A549 (cell line): ENCODE measurements around the gene MYOZ3. TPM values are rescaled to one million over a fixed set of nuclear protein-coding genes. Genes with fewer than 3 reads are reported as not detected.

ENCODE experiments used
- NPAS2 ChIP-seq: fragments of 250-450 bp; sonication (Bioruptor Pico); IDR thresholded peaks from 2 replicates; pipeline ENCODE4 v1.8.0; 2022; ENCODE audit warnings: mild to moderate bottlenecking, moderate library complexity, borderline replicate concordance
- RAD21 ChIP-seq, 2 experiments: fragments of >200 bp in 1 of 2; sonication (Bioruptor Twin) in 1 of 2; formaldehyde crosslinking in 1 of 2; IDR thresholded peaks in 1 of 2; conservative IDR thresholded peaks in 1 of 2; 2 replicates in 1 of 2; 3 replicates in 1 of 2; pipeline ENCODE4 v1.6.1; 2012 to 2018; ENCODE audit warnings: inconsistent platforms in 1 of 2
- polyA plus RNA-seq, 4 experiments: library from polyadenylated mRNA; depleted of rRNA in 3 of 4; stranded (reverse); fragments of >200 nt; fragmentation: RNase III in 1 of 4; extraction: RNeasy Plus Mini Kit Qiagen cat#74134 plus additional on column Dnase treatment in 1 of 4; gene quantifications; 2 replicates in 3 of 4; 3 replicates in 1 of 4; pipeline ENCODE4 v1.2.3, GENCODE V29; 2011 to 2017

The MYOZ3 gene
- polyA plus RNA-seq, 2 of the 4 experiments (the other 2 are of a cell fraction), result 0.06 to 0.09 TPM

- TF ChIP-seq NPAS2 (CRISPR knock-in tag) (no peak), RAD21 (conservative IDR thresholded peaks at IDR 0.05 in 1 of 2, IDR thresholded peaks at IDR 0.05 in 1 of 2) (no peak)
- TF ChIP-seq, all 56 proteins: peak for 0
Observed at GRCh38 chr5:150723845-150724244, 62.8 kb downstream of the MYOZ3 start (continued).

Other genes with a start within 250 kb of the MYOZ3 start
- gene CD74, start 248.3 kb upstream of the MYOZ3 start, polyA plus RNA-seq (2011; rRNA removed), result not detected in 2 replicates
- not detected in 3 replicates for gene CD74, start 248.3 kb upstream of the MYOZ3 start, polyA plus RNA-seq (2017; fragmentation: RNase III; extraction: RNeasy Plus Mini Kit Qiagen cat#74134 plus additional on column Dnase treatment)
- gene RPS14, start 211.5 kb upstream of the MYOZ3 start, polyA plus RNA-seq (2011; rRNA removed), result 3,799 and 4,312 TPM in 2 replicates
- gene RPS14, start 211.5 kb upstream of the MYOZ3 start, polyA plus RNA-seq (2017; fragmentation: RNase III; extraction: RNeasy Plus Mini Kit Qiagen cat#74134 plus additional on column Dnase treatment), result 3,127 to 3,794 TPM (median 3,716 TPM) in 3 replicates
- gene NDST1, start 153.1 kb upstream of the MYOZ3 start, polyA plus RNA-seq (2011; rRNA removed), result 24.4 and 27.7 TPM in 2 replicates
- gene NDST1, start 153.1 kb upstream of the MYOZ3 start, polyA plus RNA-seq (2017; fragmentation: RNase III; extraction: RNeasy Plus Mini Kit Qiagen cat#74134 plus additional on column Dnase treatment), result 50.8 to 59.7 TPM (median 55.8 TPM) in 3 replicates
- gene SYNPO, start 20.6 kb upstream of the MYOZ3 start, polyA plus RNA-seq (2011; rRNA removed), result 13.7 and 20.7 TPM in 2 replicates
- gene SYNPO, start 20.6 kb upstream of the MYOZ3 start, polyA plus RNA-seq (2017; fragmentation: RNase III; extraction: RNeasy Plus Mini Kit Qiagen cat#74134 plus additional on column Dnase treatment), result 33.9 to 43.8 TPM (median 37.1 TPM) in 3 replicates
- 65.3 and 75.7 TPM in 2 replicates for gene RBM22, start 39.8 kb downstream of the MYOZ3 start, polyA plus RNA-seq (2011; rRNA removed)
- 37.6 to 42.2 TPM (median 41.2 TPM) in 3 replicates for gene RBM22, start 39.8 kb downstream of the MYOZ3 start, polyA plus RNA-seq (2017; fragmentation: RNase III; extraction: RNeasy Plus Mini Kit Qiagen cat#74134 plus additional on column Dnase treatment)
- gene DCTN4, start 97.8 kb downstream of the MYOZ3 start, polyA plus RNA-seq (2011; rRNA removed), result 34.8 and 38.4 TPM in 2 replicates
- 18.7 to 20.9 TPM (median 20.2 TPM) in 3 replicates for gene DCTN4, start 97.8 kb downstream of the MYOZ3 start, polyA plus RNA-seq (2017; fragmentation: RNase III; extraction: RNeasy Plus Mini Kit Qiagen cat#74134 plus additional on column Dnase treatment)
- 4.5 and 4.9 TPM in 2 replicates for gene SMIM3, start 117.5 kb downstream of the MYOZ3 start, polyA plus RNA-seq (2011; rRNA removed)
- gene SMIM3, start 117.5 kb downstream of the MYOZ3 start, polyA plus RNA-seq (2017; fragmentation: RNase III; extraction: RNeasy Plus Mini Kit Qiagen cat#74134 plus additional on column Dnase treatment), result 3.0 to 4.6 TPM (median 4.1 TPM) in 3 replicates
- gene IRGM, start 185.3 kb downstream of the MYOZ3 start, polyA plus RNA-seq (2011; rRNA removed), result 0.05 TPM in 1 of 2 replicates, not detected in the other
- not detected in 3 replicates for gene IRGM, start 185.3 kb downstream of the MYOZ3 start, polyA plus RNA-seq (2017; fragmentation: RNase III; extraction: RNeasy Plus Mini Kit Qiagen cat#74134 plus additional on column Dnase treatment)
- gene ZNF300, start 243.7 kb downstream of the MYOZ3 start, polyA plus RNA-seq (2011; rRNA removed), result 9.1 and 9.3 TPM in 2 replicates
- gene ZNF300, start 243.7 kb downstream of the MYOZ3 start, polyA plus RNA-seq (2017; fragmentation: RNase III; extraction: RNeasy Plus Mini Kit Qiagen cat#74134 plus additional on column Dnase treatment), result 4.5 to 5.7 TPM (median 5.5 TPM) in 3 replicates